NCI-H1105 treated with DMSO at 0.1 percent for 48 hours (cell line): ENCODE results near the gene CADPS2.

Experiments
- DNase-seq: peaks from one replicate; lab custom pipeline; 2025; lab: John Stamatoyannopoulos, UW

The CADPS2 gene

GRCh38 chr7:122768827-122769226 is 117.4 kb downstream of the CADPS2 start:
- DNase-seq = no peak

- no peak for DNase-seq
These were observed 118.9 kb downstream of the CADPS2 start for GRCh38 chr7:122767339-122767738.

- no peak for DNase-seq
These were observed 119.7 kb downstream of the CADPS2 start for GRCh38 chr7:122766593-122766992.

DNA sequence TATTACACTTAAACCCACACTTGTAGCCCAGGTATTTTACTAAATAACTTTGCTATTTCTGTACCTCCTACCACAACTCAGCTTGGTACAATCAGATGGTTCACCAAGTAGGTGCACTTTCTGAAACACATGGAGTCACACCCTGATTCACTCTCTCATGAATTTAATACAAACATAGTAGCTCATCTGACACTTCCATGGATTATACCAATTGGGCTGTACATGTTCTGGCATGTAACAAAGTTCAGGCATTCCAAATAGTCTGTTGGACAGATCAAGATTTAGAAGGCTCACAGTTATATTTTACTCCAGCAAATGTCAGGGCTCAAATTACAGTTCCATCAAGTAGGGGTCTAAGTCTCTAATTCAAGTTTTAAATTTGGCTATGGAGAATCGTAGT is 121.4 kb downstream of the CADPS2 start:
- no peak for DNase-seq

- DNase-seq = no peak
These were observed 122.2 kb downstream of the CADPS2 start for GRCh38 chr7:122764020-122764419.

DNA sequence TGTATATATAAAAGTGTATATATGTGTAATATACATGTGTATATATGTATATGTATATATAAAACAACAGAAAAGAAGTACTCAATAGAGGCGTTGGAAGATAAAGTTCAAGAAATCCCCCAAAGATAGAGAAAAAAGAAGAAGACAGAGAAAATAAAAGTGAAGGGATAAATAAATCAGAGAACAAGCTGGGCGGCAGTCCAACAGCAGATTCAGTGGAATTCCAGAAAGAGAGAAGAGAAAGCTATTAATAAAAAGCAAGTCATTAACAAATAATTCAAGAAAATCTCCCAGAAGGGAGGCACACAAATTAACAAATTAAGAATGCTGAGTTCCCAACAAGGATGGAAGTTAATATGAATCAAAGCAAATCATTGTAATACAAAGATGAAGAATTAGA is 124.2 kb downstream of the CADPS2 start:
- DNase-seq = no peak

DNA sequence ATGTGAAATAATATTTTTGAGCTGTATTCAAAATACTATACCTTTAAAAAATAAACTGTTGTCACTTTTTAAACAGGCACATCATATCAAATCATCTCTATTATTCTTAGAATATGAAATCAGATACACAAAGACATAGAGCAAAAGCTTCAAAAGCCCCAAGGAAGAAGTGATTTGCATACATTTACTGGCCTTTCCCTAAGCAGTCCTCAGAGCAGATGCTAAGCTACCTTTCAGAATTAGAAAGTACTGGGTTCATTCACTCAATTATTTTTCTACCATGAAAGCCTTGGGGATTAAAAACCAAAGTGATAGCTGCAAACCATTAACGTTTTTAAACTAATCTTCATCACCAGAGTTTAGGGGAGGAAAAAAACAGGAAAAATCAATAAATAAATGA is 127.8 kb downstream of the CADPS2 start:
- DNase-seq = no peak

DNA sequence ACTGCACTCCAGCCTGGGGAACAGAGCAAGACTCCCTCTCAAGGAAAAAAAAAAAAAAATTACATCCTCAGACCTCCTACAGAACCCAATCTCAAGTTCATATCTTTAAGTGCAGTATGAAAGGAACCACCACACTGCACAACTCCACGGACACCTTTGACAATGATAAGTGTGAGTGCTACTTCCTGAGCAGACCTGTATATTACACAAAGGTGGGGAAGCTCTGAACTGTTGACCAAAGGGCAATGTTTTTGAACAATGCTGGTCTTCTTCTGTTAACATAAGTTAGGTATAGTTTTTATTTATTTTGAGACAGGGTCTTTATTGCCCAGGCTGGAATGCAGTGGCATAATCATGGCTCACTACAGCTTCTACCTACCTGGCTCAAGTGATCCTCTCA is 129.4 kb downstream of the CADPS2 start:
- DNase-seq = no peak

DNA sequence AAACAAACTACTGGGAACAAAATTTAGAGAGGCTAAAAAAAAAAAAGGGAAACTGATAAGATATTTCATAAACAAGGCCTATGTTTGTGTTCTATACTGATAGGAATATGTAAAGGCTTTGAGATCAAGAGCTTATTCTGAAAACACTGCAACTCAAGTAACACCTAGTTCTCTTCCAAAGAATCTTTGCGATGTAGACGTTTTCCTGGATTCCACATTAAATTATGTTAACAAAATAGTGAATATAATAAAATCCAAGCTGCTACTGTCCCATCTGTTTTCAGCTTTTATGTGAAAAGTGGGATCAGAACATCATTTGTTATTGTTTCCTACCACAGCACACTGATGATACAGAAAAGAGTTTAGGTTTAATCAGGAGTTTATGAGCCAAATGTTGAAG is 130.6 kb downstream of the CADPS2 start:
- no peak for DNase-seq

DNA sequence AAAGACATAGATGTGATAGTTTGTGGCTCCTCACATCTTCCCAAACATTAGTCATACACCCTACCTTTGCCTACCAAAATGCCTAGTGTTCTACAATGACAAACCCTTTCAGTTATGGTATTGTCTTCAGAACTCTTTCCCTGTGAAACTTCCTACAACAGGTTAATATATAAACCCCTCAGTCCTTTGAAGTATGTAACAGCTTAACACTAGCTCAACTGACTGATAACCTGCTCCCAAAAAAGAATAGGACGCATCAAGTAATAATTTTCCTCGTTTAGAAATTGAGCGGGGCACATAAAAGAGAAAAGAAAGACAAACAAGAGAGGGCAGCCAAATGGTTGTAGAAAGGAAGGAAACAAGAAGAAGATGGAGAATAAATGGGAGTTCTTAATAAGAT is 133.7 kb downstream of the CADPS2 start:
- DNase-seq = no peak

- no peak for DNase-seq
These were observed 135.9 kb downstream of the CADPS2 start for GRCh38 chr7:122750389-122750788.

DNA sequence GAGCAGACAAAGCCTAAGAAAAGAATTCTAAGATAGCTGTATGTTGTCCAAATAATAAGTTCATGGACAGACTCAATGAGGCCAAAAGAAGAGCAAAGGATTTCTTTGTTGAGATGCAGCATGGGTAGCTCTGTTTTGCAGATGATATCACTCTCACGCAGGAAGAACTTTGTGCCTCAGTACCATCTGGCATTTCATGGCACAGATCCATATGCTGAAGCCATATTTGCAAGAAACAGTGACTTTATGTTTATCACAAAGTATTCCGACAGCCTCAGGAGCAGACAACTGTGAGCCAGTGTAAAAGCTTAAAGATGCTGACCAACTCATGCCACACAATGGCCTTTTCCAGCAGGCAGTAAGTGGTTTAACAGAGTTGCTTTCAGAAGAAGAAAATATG is 138.1 kb downstream of the CADPS2 start:
- no peak for DNase-seq

- peak; percentile 93 for DNase-seq
These were observed 139.3 kb downstream of the CADPS2 start for GRCh38 chr7:122746948-122747347.

GRCh38 chr7:122743211-122743610 is 143.0 kb downstream of the CADPS2 start:
- DNase-seq = peak; percentile 12

- no peak for DNase-seq
These were observed 147.3 kb downstream of the CADPS2 start for GRCh38 chr7:122738947-122739346.

DNA sequence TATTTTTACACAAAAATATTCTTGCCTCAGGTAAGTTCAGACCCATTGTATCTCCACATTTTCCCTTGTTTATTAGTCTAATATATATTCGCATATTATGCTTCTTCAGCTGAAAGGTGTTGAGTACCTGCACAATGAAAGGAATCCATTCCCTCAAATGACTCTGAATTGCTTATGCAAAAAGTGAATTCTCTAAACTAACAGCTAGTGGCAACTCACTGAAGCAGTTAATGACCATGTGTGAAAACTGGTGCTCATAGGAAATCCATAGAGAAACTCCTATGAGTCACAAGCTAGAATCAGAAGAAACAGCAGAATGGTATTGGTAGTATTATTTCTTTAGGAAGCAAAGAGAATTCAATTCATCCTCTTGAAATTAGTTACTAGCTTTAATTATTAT is 150.1 kb downstream of the CADPS2 start:
- DNase-seq = no peak

DNA sequence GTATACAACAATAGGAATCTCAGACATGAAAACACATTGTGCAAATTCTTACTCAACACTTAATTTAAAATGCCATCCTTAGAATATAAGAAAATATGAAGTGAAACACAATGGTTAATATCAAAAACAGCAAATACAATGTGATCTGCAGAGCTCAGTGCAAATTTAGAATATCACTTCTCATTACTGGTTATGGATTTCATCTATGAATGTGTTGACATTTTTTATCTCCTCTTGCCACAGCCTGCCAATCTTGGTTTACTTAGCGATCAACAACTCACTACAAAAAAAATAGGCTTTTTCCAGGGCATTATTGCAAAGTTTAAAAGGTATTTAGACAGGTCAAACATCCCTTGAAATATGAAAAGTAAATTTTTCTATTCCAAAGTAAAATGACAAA is 158.5 kb downstream of the CADPS2 start:
- no peak for DNase-seq

- DNase-seq = no peak
These were observed 158.9 kb downstream of the CADPS2 start for GRCh38 chr7:122727354-122727753.

DNA sequence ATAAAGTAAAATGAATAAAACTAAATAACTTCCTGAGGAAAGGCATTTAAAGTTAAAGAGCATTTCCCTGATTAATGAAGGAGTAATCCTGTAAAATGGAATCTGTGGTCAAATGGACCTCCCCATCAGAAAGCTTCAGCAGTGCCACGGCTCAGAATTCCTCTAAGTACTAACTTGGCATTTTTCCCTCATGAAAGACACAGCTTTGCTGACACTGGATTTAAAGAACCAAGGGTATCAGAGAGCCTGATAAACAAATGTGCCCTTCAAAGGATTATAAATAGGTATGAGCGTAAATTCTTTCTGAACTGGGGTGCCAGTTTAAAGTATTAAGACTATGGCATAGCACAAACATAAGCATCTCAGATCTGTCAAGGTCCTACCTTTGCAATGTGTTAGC is 159.4 kb downstream of the CADPS2 start:
- no peak for DNase-seq

GRCh38 chr7:122724366-122724765 is 161.9 kb downstream of the CADPS2 start:
- DNase-seq = no peak

DNA sequence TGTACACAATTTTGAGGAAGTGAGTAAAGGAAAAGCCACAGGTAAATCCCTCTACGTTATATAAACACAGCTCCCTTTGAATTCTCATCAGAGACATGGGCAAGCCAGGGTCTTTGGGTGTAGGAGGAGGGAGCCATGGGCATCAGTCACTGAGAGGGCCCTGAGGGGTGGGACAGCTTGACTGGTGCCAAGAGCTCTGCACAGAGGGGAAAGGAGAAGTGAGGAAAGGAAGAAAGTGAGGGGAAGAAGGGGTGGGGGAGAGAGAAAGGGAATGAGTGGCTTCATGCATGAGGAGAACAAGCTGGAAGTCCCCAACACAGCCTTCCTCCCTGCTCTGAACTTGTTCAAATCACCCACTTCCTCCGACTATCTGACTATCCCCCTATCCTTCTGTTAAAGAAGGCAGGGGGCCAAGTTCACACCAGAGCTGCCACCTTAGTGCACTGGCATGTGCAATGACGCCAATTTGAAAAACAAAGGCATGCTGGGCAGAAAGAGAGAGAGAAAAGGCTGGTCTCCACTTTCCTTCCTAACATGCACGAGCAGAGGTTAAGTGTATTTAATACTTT is 167.2 kb downstream of the CADPS2 start:
- no peak for DNase-seq

DNA sequence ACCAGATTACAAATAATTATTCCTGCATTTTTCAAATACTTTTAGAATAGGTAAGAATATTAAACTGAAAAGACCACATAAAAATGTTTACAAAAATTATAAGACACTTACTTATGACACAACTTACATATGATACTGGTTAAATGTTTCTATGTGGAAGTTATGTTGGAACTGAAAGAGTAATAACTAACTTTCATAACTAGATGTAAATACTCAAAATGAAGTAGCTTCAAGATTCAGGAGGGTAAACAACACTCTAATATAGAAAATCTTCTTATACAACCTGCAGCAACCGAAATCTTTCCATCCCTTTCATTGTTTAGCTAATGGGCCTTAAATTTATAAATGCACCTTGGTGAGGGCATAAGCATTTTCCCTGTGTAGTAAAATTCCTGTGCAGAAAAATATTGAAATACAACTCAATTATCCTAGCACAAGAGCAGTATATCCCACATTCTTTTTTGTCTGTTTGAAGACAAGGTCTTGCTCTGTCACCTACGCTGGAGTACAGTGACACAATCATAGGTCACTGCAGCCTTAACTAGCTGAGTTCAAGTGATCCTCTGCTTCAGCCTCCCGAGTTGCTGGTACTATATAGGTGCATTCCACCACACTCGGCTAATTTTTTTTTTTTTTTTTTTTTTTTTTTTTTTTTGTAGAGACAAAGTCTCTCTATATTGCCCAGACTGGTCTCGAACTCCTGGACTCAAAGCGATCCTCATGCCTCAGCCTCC is 168.7 kb downstream of the CADPS2 start:
- no peak for DNase-seq

- DNase-seq = no peak
These were observed 171.1 kb downstream of the CADPS2 start for GRCh38 chr7:122715183-122715582.

DNA sequence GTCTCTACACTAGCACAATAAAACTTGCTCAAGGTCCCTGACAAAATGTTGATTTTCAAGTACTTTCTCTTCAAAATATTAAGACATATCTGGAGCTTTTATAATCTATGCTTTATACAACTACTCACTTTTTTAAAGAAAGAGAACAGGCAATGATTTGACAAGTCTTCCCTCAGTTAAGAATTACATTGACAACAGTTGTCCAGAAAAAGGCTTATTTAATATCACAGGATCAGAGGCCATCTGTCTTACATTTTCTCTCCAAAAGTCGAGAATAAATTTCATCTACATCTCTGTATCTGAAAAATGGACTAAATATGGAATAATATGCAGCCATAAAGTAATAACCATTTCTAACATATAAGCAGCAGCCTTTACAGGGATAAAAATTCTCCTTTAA is 175.3 kb downstream of the CADPS2 start:
- no peak for DNase-seq
